ENCODE data around the gene LY6G6C.
"Not testable (repeated sequence)": the region's sequence is repeated elsewhere in the genome, so short reads cannot be mapped to it uniquely, and the experiment has no call there.

LY6G6C gene

GRCh38 chr6:31723245-31723979 lies 1.9 kb upstream of the LY6G6C start, which contains the start of gene MPIG6B:
MPIG6B (plus strand) TSS chr6:31723373; CDS start chr6:31723384, 11 bp downstream.
- Mint-ChIP-seq H3K27me3 (no peaks in the 10 kb centered on the region), H3K27ac (no peak within 1 kb of the TSS), H3K4me1 (peaks cover 26% of the 10 kb centered on the region), H3K36me3 (no peaks in the 10 kb centered on the region), H3K9me3 (no peaks in the 10 kb centered on the region), H3K4me3 (no peak within 1 kb of the TSS)

DNA sequence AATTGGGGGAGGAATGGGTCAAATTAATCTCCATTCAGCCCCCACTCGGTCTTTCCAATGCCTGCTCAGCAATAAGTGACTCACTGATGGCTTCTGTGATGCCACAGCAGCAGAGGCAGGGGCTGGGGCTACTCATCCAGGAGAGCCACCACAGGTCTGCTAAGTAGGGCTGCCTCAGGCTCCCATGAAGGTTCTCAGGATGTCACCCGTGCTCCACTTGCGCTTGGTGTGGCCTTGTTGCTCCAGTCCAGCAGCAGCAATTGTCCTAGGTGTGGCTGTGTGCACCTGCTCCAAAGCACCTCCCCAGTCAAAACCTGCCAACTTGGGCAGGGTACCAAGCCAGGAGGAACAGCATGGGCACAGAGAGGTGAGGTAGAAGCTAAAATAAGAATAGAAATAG lies 627 bp upstream of the LY6G6C start:
- Mint-ChIP-seq H3K9me3 (no peaks in the 10 kb centered on the region), H3K27me3 (no peaks in the 10 kb centered on the region), H3K4me1 (peaks cover 17% of the 10 kb centered on the region), H3K4me3 (no peak overlapping the region), H3K27ac (no peak overlapping the region), H3K36me3 (no peaks in the 10 kb centered on the region)

GRCh38 chr6:31720196-31720770 lies 1.3 kb downstream of the LY6G6C start:
- Mint-ChIP-seq H3K27me3 (no peaks in the 10 kb centered on the region), H3K9me3 (no peaks in the 10 kb centered on the region), H3K4me1 (no peaks in the 10 kb centered on the region), H3K4me3 (no peak overlapping the region), H3K36me3 (no peaks in the 10 kb centered on the region), H3K27ac (no peak overlapping the region)

DNA sequence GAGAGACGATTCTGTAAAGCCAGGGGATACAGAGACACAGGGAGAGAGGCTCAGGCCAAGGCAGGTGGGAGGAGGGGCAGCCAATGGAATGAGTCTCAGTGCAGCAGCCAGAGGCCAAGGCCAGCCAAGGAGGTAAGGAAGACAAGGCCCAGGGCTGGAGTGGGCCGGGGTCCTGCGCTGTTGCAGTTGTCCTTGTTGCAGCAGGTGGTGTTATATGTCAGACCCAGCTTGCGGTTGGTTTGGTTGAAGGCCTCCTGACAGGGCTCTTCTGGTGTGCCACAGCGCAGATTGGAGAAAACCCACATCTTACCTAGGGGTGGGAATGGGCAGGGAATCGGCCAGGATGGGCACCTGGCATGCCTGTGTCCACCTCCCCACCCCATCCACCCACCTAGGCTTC lies 2.5 kb downstream of the LY6G6C start:
- no peaks in the 10 kb centered on the region for H3K9me3 Mint-ChIP-seq
- H3K27me3 Mint-ChIP-seq, result no peaks in the 10 kb centered on the region
- no peak overlapping the region for H3K27ac Mint-ChIP-seq
- no peaks in the 10 kb centered on the region for H3K36me3 Mint-ChIP-seq
- peaks cover 2% of the 10 kb centered on the region for H3K4me1 Mint-ChIP-seq
- H3K4me3 Mint-ChIP-seq, result no peak overlapping the region

GRCh38 chr6:31718265-31718664 lies 3.3 kb downstream of the LY6G6C start:
- no peaks in the 10 kb centered on the region for H3K36me3 Mint-ChIP-seq
- no peaks in the 10 kb centered on the region for H3K27me3 Mint-ChIP-seq
- H3K4me3 Mint-ChIP-seq, result no peak overlapping the region
- peaks cover 5% of the 10 kb centered on the region for H3K4me1 Mint-ChIP-seq
- H3K9me3 Mint-ChIP-seq, result no peaks in the 10 kb centered on the region
- peak overlapping the region; percentile 46 for H3K27ac Mint-ChIP-seq

- no peak overlapping the region for H3K4me3 Mint-ChIP-seq
- no peaks in the 10 kb centered on the region for H3K9me3 Mint-ChIP-seq
- no peaks in the 10 kb centered on the region for H3K27me3 Mint-ChIP-seq
- H3K27ac Mint-ChIP-seq, result peak overlapping the region; percentile 14
- no peaks in the 10 kb centered on the region for H3K36me3 Mint-ChIP-seq
- peaks cover 5% of the 10 kb centered on the region for H3K4me1 Mint-ChIP-seq
These were observed 3.9 kb downstream of the LY6G6C start for GRCh38 chr6:31717499-31718222.

- Mint-ChIP-seq H3K4me3 (no peak within 1 kb of the TSS), H3K4me1 (peaks cover 19% of the 10 kb centered on the region), H3K9me3 (no peaks in the 10 kb centered on the region), H3K27me3 (no peaks in the 10 kb centered on the region), H3K27ac (no peak within 1 kb of the TSS), H3K36me3 (no peaks in the 10 kb centered on the region)
These were observed 6.3 kb downstream of the LY6G6C start, which contains the start of gene LY6G6D for GRCh38 chr6:31715022-31715958. LY6G6D (plus strand) TSS chr6:31715348; CDS start chr6:31715356, 8 bp downstream.

- Mint-ChIP-seq H3K4me1 (peaks cover 19% of the 10 kb centered on the region), H3K36me3 (no peaks in the 10 kb centered on the region), H3K27me3 (no peaks in the 10 kb centered on the region), H3K9me3 (no peaks in the 10 kb centered on the region), H3K4me3 (no peak overlapping the region), H3K27ac (peak overlapping the region; percentile 17)
These were observed 7.4 kb downstream of the LY6G6C start for GRCh38 chr6:31713991-31714684.

GRCh38 chr6:31713465-31713864 lies 8.1 kb downstream of the LY6G6C start:
- no peak overlapping the region for H3K27ac Mint-ChIP-seq

DNA sequence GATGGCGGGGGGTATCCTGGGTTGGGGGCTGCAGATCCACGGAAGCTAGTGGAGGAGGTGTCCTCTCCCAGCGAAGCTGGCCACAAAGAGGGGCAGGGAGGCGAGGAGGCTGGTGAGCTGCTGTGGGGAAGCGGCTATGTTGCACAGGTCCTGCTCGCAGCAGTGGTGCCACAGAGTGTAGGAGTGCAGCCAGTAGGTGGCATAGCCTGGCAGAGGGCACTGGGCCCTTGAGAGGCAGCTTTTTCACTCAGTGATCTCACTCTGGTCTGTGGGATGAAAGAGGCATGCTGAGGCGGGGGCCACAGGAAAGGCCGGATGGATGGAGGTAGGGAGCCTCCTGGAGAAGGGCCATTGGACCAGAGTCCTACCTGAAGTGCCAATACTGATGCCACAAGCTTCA lies 9.2 kb downstream of the LY6G6C start:
- H3K4me1 Mint-ChIP-seq, result peaks cover 19% of the 10 kb centered on the region
- no peaks in the 10 kb centered on the region for H3K9me3 Mint-ChIP-seq
- no peak overlapping the region for H3K4me3 Mint-ChIP-seq
- H3K27me3 Mint-ChIP-seq, result no peaks in the 10 kb centered on the region
- no peak overlapping the region for H3K27ac Mint-ChIP-seq
- no peaks in the 10 kb centered on the region for H3K36me3 Mint-ChIP-seq

More at GRCh38 chr6:31713465-31713864, 8.1 kb downstream of the LY6G6C start:
- H3K4me1 Mint-ChIP-seq, result peaks cover 19% of the 10 kb centered on the region
- H3K36me3 Mint-ChIP-seq, result no peaks in the 10 kb centered on the region
- no peaks in the 10 kb centered on the region for H3K9me3 Mint-ChIP-seq
- no peak overlapping the region for H3K4me3 Mint-ChIP-seq
- no peaks in the 10 kb centered on the region for H3K27me3 Mint-ChIP-seq

DNA sequence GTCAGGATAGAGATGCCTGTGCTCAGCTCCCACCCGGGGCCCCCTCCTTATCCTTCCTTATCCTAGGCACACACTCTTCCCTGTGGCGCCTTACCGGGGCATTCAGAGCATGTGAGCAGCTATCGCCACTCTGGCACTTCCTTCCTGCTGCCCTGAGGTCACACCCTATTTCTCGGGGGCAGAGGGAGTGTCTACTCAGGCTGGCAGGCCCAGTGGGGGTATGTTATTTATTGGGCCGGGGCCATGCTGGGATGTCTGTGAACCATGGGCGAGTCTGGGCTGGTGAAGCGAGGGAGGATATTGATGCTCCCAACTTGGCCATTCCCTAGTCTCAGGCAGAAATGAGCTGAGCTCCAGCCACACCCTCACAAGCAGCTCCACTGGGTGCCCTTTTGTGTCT lies 10.3 kb downstream of the LY6G6C start:
- H3K27ac Mint-ChIP-seq, result no peak overlapping the region
- no peak overlapping the region for H3K4me3 Mint-ChIP-seq
- H3K27me3 Mint-ChIP-seq, result no peaks in the 10 kb centered on the region
- H3K9me3 Mint-ChIP-seq, result no peaks in the 10 kb centered on the region
- peaks cover 19% of the 10 kb centered on the region for H3K4me1 Mint-ChIP-seq
- no peaks in the 10 kb centered on the region for H3K36me3 Mint-ChIP-seq

- Mint-ChIP-seq H3K27me3 (no peaks in the 10 kb centered on the region), H3K4me1 (peaks cover 19% of the 10 kb centered on the region), H3K36me3 (no peaks in the 10 kb centered on the region), H3K4me3 (no peak overlapping the region), H3K27ac (no peak overlapping the region), H3K9me3 (no peaks in the 10 kb centered on the region)
These were observed 10.9 kb downstream of the LY6G6C start for GRCh38 chr6:31710523-31711219.

DNA sequence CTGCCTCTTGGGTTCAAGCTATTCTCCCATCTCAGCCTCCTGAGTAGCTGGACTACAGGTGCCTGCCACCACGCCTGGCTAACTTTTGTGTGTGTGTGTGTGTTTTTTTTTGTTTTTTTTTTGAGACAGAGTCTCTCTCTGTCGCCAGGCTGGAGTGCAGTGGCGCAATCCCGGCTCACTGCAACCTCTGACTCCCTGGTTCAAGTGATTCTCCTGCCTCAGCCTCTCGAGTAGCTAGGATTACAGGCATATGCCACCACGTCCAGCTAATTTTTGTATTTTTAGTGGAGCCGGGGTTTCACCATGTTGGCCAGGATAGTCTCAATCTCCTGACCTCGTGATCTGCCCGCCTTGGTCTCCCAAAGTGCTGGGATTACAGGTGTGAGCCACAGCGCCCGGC lies 12.4 kb downstream of the LY6G6C start:
- H3K4me3 Mint-ChIP-seq, H3K9me3 Mint-ChIP-seq, H3K27ac Mint-ChIP-seq, H3K27me3 Mint-ChIP-seq, H3K36me3 Mint-ChIP-seq: not testable (repeated sequence)
- peaks cover 18% of the 10 kb centered on the region for H3K4me1 Mint-ChIP-seq

GRCh38 chr6:31708224-31708623 lies 13.3 kb downstream of the LY6G6C start:
- peaks cover 17% of the 10 kb centered on the region for H3K4me1 Mint-ChIP-seq
- no peaks in the 10 kb centered on the region for H3K27me3 Mint-ChIP-seq
- no peaks in the 10 kb centered on the region for H3K9me3 Mint-ChIP-seq
- H3K27ac Mint-ChIP-seq, result no peak overlapping the region
- H3K36me3 Mint-ChIP-seq, result no peaks in the 10 kb centered on the region
- H3K4me3 Mint-ChIP-seq, result no peak overlapping the region
